ENCODE data around the gene SLC25A26. TPM values are rescaled to one million over a fixed set of nuclear protein-coding genes. Genes with fewer than 3 reads are reported as not detected.

SLC25A26 gene
- total RNA-seq, 1 donor from 2014 or later: 41.2 TPM

DNA sequence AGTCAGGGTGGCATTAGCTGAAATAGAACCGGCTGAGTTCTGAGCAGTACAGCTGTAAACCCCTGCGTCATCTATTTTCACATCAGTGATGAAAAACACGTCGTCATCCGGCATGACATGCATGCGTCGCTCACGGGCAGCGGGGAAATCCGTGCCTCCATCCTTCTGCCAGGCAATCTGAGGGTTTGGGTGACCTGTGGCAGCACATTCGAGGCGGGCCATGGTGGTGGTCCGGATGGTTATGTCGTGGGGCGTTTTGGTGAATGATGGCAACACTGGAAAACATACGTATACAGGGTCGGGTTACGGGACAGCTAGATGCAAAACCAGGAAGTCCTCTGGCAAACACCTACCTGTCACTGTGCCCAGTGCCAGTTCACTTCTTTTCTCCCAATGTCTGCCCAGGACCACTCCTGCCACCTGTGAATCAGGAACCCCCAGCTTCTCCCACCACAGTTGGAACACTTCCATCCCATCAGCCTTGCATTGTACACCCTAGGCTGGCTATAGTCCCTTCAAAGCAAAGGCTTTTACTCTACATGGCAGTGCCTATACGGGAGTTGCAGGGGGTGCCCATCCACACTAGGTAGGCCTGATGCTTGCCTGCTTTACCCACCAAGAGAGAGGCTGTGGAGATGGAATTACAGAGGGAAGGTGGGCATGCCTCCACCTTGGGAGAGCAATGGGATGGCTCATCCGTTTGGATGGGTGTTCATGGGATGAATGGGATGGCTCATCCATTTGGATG, 163.4 kb downstream of the SLC25A26 start:
- Histone ChIP-seq H3K36me3 (ENCODE audit: control insufficient read depth, insufficient read depth, low read length) (peaks cover 6% of the 10 kb centered on the region), H3K27me3 (ENCODE audit: control insufficient read depth, insufficient read depth, low read length) (no peaks in the 10 kb centered on the region), H3K4me3 (ENCODE audit: low read depth, low read length) (no peak overlapping the region)
- DNase-seq (ENCODE audit: low read depth): no peak
- TF ChIP-seq, protein P1, sequence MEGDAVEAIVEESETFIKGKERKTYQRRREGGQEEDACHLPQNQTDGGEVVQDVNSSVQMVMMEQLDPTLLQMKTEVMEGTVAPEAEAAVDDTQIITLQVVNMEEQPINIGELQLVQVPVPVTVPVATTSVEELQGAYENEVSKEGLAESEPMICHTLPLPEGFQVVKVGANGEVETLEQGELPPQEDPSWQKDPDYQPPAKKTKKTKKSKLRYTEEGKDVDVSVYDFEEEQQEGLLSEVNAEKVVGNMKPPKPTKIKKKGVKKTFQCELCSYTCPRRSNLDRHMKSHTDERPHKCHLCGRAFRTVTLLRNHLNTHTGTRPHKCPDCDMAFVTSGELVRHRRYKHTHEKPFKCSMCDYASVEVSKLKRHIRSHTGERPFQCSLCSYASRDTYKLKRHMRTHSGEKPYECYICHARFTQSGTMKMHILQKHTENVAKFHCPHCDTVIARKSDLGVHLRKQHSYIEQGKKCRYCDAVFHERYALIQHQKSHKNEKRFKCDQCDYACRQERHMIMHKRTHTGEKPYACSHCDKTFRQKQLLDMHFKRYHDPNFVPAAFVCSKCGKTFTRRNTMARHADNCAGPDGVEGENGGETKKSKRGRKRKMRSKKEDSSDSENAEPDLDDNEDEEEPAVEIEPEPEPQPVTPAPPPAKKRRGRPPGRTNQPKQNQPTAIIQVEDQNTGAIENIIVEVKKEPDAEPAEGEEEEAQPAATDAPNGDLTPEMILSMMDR (IDR thresholded peaks at IDR 0.05; ENCODE audit: insufficient read depth, low read length, poor library complexity, severe bottlenecking): no peak

DNA sequence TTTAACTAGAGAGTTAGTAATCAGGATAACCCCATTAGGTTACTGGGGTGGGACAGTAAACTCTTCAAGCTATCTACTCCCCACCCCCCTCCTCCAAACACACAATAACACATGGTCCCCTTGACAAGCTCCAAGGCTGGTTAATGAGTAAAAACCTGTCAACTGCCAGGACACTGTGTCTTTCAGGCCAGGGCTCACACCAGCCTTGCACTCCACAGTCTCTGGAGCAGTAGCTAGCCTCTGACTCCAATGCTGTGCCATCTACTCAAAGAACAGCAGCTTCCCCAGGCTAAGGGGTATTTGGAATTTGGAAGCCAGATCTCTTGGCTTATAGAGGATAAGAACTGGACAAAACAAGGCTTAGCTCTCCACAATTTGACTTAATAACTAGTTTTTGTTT, 164.3 kb downstream of the SLC25A26 start:
- TF ChIP-seq, protein P1 (IDR thresholded peaks at IDR 0.05; ENCODE audit: insufficient read depth, low read length, poor library complexity, severe bottlenecking): no peak
- peaks cover 5% of the 10 kb centered on the region for H3K36me3 ChIP-seq (ENCODE audit: control insufficient read depth, insufficient read depth, low read length)
- no peak for DNase-seq (ENCODE audit: low read depth)
- H3K27me3 ChIP-seq (ENCODE audit: control insufficient read depth, insufficient read depth, low read length): no peaks in the 10 kb centered on the region
- no peak overlapping the region for H3K4me3 ChIP-seq (ENCODE audit: low read depth, low read length)

DNA sequence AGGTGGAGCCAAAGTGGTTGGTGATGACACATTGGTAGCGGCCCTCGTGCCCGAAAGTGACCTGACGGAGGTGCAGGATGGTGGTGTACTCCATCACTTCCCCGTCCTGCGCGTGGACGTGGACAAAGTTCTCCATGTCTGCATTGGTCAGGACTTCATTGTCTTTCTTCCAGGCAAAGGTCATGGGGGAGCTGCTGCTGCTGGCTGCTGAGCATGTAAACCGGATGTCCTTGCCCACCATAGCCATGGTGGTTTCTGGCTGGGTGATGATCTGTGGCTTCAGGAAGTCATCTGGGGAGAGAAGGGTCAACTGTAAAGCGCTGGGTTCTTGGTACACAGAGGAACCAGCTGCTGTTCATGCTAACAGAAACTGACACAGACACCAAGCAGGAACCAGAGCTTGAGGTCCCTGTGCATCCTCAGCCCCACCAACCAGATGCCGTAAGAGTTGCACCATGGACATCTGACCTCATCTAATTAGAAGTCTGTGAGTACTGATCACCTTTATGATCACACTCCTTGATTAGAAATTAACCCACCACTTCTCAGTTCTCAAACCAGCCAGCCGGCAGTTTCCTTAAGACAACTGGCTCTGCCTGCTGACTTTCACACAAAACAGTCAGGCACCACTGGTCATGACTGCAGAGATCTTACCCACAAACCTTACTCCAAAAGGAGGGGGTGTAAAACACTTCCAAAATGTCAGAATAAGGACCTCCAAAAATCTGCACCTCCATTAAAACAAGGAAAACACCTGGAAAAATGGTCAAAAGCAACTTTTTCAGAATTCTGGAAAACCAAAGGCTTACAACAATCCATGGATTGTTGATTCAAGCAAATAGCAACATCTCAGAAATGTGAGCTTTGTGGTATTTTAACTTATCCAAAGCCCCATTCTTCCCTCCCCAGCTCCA, 165.5 kb downstream of the SLC25A26 start:
- Histone ChIP-seq H3K36me3 (ENCODE audit: control insufficient read depth, insufficient read depth, low read length) (peaks cover 3% of the 10 kb centered on the region), H3K4me3 (ENCODE audit: low read depth, low read length) (no peak overlapping the region), H3K27me3 (ENCODE audit: control insufficient read depth, insufficient read depth, low read length) (no peaks in the 10 kb centered on the region)
- DNase-seq (ENCODE audit: low read depth): no peak
- TF ChIP-seq, protein P1 (IDR thresholded peaks at IDR 0.05; ENCODE audit: insufficient read depth, low read length, poor library complexity, severe bottlenecking): no peak

DNA sequence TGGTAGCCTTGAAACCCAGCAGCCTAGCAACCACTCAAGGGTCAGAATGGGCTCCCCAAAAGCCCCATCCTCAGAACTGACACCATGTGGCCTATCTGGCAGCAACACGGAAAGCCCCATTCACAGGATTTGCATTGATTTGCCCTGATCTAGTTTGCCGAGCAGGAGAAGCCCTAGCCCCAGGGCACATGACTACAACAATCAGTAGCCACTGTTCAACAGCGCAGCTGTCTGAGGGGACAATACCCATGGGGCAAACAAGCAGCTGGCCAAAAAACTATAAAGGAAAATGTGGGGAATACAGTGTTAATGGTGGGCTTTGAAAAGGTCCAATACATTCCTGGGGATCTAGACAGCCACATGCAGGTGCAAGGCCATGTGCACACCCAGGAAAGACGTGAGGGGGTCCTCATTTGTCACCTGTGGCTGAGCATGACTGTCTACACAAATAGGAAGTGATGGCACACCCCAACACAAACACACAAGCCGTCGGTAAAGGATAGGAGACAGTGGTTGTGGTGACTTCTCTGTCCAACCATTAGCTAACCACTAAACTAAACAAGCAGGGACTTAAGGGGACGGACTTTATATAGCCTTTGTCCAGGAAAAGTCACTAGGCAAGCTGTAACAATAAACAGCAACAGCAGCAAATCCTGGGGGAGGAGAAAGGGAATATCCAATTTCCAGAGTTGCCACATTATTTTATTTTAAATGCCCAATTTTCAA, 166.3 kb downstream of the SLC25A26 start:
- Histone ChIP-seq H3K36me3 (ENCODE audit: control insufficient read depth, insufficient read depth, low read length) (peaks cover 2% of the 10 kb centered on the region), H3K27me3 (ENCODE audit: control insufficient read depth, insufficient read depth, low read length) (no peaks in the 10 kb centered on the region), H3K4me3 (ENCODE audit: low read depth, low read length) (no peak overlapping the region)
- TF ChIP-seq, protein P1 (IDR thresholded peaks at IDR 0.05; ENCODE audit: insufficient read depth, low read length, poor library complexity, severe bottlenecking): no peak
- no peak for DNase-seq (ENCODE audit: low read depth)

DNA sequence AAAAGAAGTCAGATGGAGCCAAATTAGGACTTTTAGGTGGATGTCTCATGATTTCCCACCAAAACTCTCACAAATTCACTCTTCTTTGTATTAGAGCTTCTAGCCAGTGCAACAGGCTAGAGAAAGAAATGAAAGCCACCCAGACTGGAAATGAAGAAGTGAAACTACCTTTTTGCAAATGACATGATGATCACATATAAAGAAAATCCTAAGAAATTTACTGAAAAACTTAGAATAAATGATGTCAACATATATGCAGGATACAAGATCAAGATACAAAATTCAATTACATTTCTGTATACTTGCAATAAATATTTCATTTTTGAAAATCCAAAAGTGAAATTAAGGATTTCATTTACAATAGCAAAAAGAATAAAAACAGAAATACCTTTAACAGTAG, 169.2 kb downstream of the SLC25A26 start:
- H3K27me3 ChIP-seq (ENCODE audit: control insufficient read depth, insufficient read depth, low read length): no peaks in the 10 kb centered on the region

More for the DNA sequence above, 169.2 kb downstream of the SLC25A26 start:
- TF ChIP-seq, protein P1 (IDR thresholded peaks at IDR 0.05; ENCODE audit: insufficient read depth, low read length, poor library complexity, severe bottlenecking): no peak
- Histone ChIP-seq H3K4me3 (ENCODE audit: low read depth, low read length) (no peak overlapping the region), H3K36me3 (ENCODE audit: control insufficient read depth, insufficient read depth, low read length) (peaks cover 2% of the 10 kb centered on the region)
- no peak for DNase-seq (ENCODE audit: low read depth)
